Spleen (tissue), 7 donors: ENCODE results near the gene PIPOX.

Source experiments
- POLR2A ChIP-seq, 3 donors: fragments of 450-650 bp; IDR thresholded peaks; one replicate each; pipeline ENCODE4 v1.5.1; 2017; ENCODE audit warnings: antibody characterized with exemption in 3 of 3, mild to moderate bottlenecking in 1 of 3
- POLR2AphosphoS5 ChIP-seq, 3 donors: sonication (generic); formaldehyde crosslinking; IDR thresholded peaks; one replicate each; pipeline ENCODE4 v1.5.1; 2017; ENCODE audit warnings: antibody characterized with exemption in 3 of 3
- TF ChIP-seq, protein P1 (sequence below), 11 experiments: fragments of 200-600 bp in 7 of 11; fragments of 450-650 bp in 4 of 11; sonication (generic) in 4 of 11; IDR thresholded peaks in 8 of 11; conservative IDR thresholded peaks in 3 of 11; 1 replicate in 7 of 11; 2 replicates in 4 of 11; pipeline versions ENCODE4 v1.4.0 to v1.8.0; 2016 to 2021; ENCODE audit warnings: antibody characterized with exemption in 11 of 11, inconsistent platforms in 4 of 11, mild to moderate bottlenecking in 1 of 11
- donor health status: DM: no; HTN: no; CAD: no; lungs with moderate emphysema.
- donor health status: DM: no; HTN: no; CAD: no.
- donor health status: DM: no; HTN: no; CAD: no.

DNA sequence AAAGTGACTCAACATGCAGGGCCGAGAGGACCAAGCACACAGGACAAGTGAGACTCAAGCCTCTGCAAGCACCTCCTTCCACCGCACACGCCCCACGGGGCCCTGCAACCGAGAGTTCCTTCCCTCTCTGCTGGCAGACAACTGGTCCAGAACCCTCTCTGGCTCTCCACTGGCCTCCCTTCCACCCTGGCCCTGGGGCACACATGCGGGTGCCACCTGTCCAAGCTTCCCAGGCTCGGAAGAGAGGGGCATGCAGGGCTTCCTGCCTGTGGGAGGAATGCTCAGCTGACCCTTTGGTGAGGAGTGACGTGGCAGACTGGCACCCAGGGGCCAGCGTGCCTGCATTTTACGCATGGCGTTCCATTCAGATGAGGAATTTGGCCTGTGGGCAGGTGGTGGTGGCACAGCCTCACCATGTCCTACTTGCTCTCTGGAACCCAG is 59.8 kb downstream of the PIPOX start:
- TF ChIP-seq, protein P1, sequence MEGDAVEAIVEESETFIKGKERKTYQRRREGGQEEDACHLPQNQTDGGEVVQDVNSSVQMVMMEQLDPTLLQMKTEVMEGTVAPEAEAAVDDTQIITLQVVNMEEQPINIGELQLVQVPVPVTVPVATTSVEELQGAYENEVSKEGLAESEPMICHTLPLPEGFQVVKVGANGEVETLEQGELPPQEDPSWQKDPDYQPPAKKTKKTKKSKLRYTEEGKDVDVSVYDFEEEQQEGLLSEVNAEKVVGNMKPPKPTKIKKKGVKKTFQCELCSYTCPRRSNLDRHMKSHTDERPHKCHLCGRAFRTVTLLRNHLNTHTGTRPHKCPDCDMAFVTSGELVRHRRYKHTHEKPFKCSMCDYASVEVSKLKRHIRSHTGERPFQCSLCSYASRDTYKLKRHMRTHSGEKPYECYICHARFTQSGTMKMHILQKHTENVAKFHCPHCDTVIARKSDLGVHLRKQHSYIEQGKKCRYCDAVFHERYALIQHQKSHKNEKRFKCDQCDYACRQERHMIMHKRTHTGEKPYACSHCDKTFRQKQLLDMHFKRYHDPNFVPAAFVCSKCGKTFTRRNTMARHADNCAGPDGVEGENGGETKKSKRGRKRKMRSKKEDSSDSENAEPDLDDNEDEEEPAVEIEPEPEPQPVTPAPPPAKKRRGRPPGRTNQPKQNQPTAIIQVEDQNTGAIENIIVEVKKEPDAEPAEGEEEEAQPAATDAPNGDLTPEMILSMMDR (IDR thresholded peaks at IDR 0.05 in 8 of 11, conservative IDR thresholded peaks at IDR 0.05 in 3 of 11), result no peak
- TF ChIP-seq POLR2A (IDR thresholded peaks at IDR 0.05) (no peak), POLR2AphosphoS5 (IDR thresholded peaks at IDR 0.05) (peak in 1 of 3 donors; percentile 9)
